GM18505 (cell line): ENCODE data around the gene LUZP2.

Source experiments
- ATAC-seq: cut with Tn5 transposase; IDR thresholded peaks from one replicate; pipeline ENCODE4 v1.9.1; 2021; ENCODE audit not compliant: unreplicated experiment
- POLR2A ChIP-seq: IDR thresholded peaks from 4 replicates; pipeline ENCODE4 v1.6.1; 2011; ENCODE audit warnings: borderline replicate concordance; ENCODE audit not compliant: insufficient read depth, insufficient read length; ENCODE audit errors: extremely low read depth

The LUZP2 gene

GRCh38 chr11:24587635-24588034 lies 90.8 kb downstream of the LUZP2 start:
- no peak for ATAC-seq
- TF ChIP-seq POLR2A, result no peak

DNA sequence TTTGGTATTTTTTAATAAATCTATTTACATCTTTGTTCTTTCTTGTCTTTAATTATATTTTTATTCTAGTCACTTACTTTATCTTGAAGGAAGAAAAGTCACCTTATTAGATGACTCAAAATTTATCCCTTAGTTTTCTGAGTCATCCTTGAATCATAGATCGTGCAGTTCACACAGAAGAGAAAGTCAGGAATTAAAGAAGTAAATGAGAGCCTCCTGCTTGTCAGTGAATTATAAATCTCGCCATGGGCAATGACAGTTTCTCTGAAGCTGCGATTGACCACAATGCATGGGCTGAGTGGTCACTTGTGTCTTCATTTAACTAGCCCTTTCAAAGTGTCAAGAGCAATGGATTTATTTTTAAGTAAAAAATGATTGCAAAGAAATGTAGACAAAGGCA lies 91.2 kb downstream of the LUZP2 start:
- TF ChIP-seq POLR2A, result no peak
- no peak for ATAC-seq

GRCh38 chr11:24589064-24589463 lies 92.2 kb downstream of the LUZP2 start:
- no peak for ATAC-seq

DNA sequence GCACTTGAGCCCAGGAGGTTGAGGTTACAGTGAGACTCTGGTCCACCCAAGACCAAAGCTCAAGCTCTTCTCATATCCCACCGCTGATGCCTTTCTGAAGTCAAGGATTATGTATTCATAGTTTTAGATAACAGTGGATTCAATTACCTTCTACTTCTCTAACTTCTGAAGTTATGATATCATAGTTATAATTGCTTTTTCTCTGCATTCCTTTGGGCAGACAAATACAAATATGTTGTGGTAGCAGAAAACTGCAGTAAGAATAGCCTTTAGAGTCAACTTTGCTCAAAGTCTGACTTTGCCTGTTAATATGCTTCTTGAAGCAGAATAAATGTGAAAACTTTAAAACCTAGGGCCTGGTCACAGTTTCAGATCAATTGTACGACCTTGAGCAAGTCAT lies 94.4 kb downstream of the LUZP2 start:
- no peak for TF ChIP-seq POLR2A
- ATAC-seq, result no peak

More at GRCh38 chr11:24589064-24589463, 92.2 kb downstream of the LUZP2 start:
- TF ChIP-seq POLR2A, result no peak

GRCh38 chr11:24592360-24592759 lies 95.5 kb downstream of the LUZP2 start:
- TF ChIP-seq POLR2A, result no peak
- ATAC-seq, result no peak

GRCh38 chr11:24593332-24593731 lies 96.5 kb downstream of the LUZP2 start:
- no peak for ATAC-seq
- no peak for TF ChIP-seq POLR2A

DNA sequence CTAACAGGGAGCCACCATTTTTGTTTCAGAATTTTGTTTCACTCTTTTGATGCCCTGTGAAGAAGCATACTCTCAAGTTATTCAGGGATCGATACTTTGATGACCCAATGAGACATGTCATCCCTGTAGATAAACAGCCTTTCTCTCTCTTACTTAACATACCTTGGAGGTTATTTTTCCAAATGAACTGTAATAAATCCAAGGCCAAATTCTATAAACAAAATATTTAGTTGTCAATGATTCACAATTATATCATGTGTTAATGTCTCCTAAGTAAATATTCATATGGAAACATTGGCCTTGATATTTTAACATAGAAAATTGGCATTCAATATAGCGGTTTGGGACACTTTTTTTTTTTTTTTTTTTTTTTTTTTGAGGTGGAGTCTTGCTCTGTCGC lies 97.5 kb downstream of the LUZP2 start:
- ATAC-seq, result no peak
- TF ChIP-seq POLR2A, result no peak

DNA sequence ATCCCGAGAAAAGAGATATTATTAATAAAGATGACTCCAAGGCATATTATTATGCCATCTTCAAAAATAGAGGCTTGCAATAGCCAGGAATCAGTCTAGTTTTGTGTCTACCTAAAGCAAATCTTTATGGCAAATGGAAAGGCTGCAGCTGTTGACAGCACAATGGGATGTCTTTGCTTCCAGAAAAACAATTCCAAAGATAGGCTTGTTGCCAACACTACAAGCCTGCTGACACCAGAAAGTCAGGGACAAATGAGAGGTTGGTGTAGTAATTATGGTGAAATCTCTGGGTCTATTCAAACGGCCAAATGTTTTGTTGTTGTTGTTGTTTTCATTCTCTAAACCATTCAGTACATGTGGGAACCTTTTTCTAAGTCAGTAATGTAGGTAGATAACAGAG lies 101.8 kb downstream of the LUZP2 start:
- TF ChIP-seq POLR2A, result no peak
- no peak for ATAC-seq

DNA sequence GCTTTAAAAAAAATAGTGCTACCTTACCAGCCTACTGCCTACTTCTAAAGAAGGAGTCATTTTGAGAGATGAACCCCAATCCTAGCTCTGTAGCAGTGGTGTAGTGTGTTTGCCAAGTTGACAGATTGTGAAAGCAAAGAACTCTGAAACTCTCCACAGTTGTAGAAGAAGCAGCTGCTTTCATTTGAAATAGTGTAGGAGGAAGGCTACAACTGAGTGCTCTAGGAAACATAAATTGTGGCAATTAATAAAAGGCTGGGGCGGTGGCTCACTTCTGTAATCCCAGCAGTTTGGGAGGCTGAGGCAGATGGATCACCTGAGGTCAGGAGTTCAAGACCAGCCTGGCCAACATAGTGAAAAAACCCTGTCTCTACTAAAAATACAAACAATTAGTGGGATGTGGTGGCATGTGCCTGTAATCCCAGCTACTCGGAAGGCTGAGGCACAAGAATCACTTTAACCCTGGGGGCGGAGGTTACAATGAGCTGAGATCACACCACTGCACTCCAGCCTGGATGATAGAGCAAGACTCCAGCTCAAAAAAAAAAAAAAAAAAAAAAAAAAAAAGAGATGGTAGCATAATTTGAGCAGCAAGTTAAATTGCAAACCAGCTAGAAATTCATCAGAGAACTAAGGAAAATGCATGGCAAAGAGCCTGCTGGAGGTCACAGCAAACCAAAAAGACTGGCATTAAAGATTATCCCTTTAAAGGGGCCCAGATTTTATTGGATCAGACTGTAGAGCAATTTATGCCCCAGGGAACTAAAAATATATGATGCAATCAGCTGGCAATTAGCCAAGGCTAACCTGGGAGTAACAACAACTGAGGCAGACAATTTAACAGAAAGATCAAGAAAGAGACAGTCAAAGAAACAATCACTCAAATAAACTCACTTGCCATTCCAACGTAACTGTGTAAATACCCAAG lies 112.6 kb downstream of the LUZP2 start:
- ATAC-seq, result no peak
- TF ChIP-seq POLR2A, result no peak

DNA sequence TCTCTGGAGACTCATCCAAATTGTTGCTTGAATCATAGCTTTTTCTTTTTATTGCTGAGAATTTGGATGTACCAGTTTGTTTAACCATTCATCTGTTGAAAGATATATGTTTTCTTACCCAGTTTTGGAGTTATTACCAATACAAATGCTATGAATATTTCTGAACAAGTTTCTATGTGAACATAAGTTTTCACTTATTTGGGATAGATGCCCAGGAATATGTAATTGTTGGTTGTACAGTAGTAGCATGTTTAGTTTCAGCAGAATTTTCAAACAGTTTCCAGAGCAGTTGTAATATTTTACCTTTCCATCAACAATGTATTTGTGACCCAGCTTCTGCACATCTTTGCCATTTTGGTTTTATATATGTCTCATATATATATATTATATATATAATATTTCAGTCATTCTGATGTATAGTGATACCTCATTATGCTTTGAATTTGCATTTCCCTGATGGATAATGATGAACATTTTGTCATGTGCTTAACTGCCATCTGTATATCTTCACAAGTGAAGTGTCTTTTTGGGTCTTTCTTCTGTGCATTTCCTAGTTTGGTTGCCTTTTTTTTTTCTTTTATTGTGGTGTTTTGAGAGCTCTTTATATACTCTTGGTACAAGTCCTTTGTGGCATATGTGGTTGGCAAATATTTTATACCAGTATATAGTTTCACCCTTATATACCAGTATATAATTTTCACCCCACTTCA lies 118.8 kb downstream of the LUZP2 start:
- ATAC-seq, result no peak
- no peak for TF ChIP-seq POLR2A

DNA sequence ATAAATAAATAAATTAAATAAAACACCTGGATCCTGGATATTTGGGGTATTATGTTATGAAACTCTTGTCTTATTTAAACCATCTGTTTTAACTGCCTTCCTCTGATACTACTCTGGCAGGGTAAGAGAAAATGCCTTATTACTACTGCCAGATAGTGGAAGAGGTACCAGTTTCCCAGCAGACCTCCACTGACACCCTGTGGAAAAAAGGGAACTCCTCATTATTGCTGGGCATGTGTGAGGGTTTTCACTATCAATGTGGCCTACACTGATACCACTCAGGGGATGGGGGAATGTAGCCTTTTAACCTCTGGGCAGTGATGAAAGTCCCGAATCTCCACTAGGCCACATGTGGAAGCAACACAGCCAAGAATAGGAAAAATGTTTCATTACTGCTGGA lies 121.0 kb downstream of the LUZP2 start:
- no peak for ATAC-seq
- TF ChIP-seq POLR2A, result no peak

DNA sequence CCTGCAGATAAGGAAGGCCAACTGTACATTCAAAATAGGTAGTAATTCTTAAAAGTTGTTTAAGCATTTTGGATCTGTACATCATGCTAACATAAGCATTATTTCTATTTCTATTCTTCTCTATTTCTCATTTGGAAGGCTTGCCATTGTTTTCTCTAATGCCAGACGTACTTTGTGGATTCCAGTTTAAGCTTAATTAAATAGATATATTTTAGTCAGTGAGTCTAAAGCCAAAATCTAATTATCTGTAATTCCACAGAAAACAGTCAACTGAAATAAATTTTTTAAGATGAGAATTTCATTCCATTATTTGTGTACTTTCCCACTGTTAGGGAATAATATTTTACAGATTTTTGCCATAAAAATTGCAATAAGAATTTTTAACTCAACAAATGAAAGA lies 123.0 kb downstream of the LUZP2 start:
- no peak for TF ChIP-seq POLR2A
- ATAC-seq, result no peak

- no peak for ATAC-seq
- TF ChIP-seq POLR2A, result no peak
Observed at GRCh38 chr11:24622262-24622661, 125.4 kb downstream of the LUZP2 start.

DNA sequence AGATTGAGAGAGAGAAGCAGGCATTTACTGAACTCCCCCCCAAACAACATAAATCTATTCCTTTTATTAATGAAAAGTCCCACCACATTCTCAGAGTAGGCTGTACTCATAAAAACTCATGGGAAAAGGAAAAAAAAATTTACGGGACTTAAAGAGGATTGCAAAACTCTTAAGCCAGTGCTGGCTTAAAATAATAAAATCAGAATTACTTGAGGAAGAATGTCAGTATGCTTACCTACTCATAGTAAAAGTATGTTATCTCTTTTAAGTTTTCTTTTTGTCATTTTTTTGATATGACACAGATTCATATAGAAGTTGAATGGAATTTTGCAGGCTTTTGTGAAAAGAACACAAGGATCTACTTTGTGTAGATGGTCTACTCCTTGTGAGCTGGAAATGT lies 126.3 kb downstream of the LUZP2 start:
- no peak for ATAC-seq
- no peak for TF ChIP-seq POLR2A
